GM23248 (cell line): ENCODE data around the gene PSMD3.

Experiments
- EZH2 ChIP-seq: fragments of 200-600 bp; sonication (generic); IDR thresholded peaks from 2 replicates; pipeline ENCODE4 v1.6.1; 2018; ENCODE audit warnings: antibody characterized with exemption, mild to moderate bottlenecking; ENCODE audit not compliant: insufficient read depth, poor library complexity, severe bottlenecking
- EZH2phosphoT487 ChIP-seq: fragments of 200-600 bp; sonication (generic); IDR thresholded peaks from 2 replicates; pipeline ENCODE4 v1.6.1; 2018; ENCODE audit warnings: antibody characterized with exemption, moderate library complexity, mild to moderate bottlenecking, low read depth; ENCODE audit not compliant: insufficient read depth

GRCh38 chr17:39974433-39974832 lies 6.2 kb upstream of the PSMD3 start:
- TF ChIP-seq EZH2: no peak
- no peak for TF ChIP-seq EZH2phosphoT487
